HG03280 (cell line): Measurements from ENCODE around the gene BMPER.

Experiments
- ATAC-seq: cut with Tn5 transposase; IDR thresholded peaks from one replicate; pipeline ENCODE4 v1.9.1; 2021; ENCODE audit warnings: mild to moderate bottlenecking, moderate library complexity; ENCODE audit not compliant: unreplicated experiment

BMPER gene

GRCh38 chr7:34086064-34086463 lies 180.7 kb downstream of the BMPER start:
- no peak for ATAC-seq

GRCh38 chr7:34086981-34087380 lies 181.6 kb downstream of the BMPER start:
- ATAC-seq, result no peak

- no peak for ATAC-seq
Observed at GRCh38 chr7:34087892-34088891, 182.9 kb downstream of the BMPER start.

- no peak for ATAC-seq
Observed at GRCh38 chr7:34090816-34091215, 185.5 kb downstream of the BMPER start.

GRCh38 chr7:34091321-34091917 lies 186.1 kb downstream of the BMPER start:
- ATAC-seq, result no peak

GRCh38 chr7:34093276-34093675 lies 187.9 kb downstream of the BMPER start:
- ATAC-seq, result no peak

- no peak for ATAC-seq
Observed at GRCh38 chr7:34096198-34096651, 190.9 kb downstream of the BMPER start.

GRCh38 chr7:34096777-34097176 lies 191.4 kb downstream of the BMPER start:
- ATAC-seq, result no peak

GRCh38 chr7:34100661-34101060 lies 195.3 kb downstream of the BMPER start:
- no peak for ATAC-seq

- no peak for ATAC-seq
Observed at GRCh38 chr7:34104115-34104514, 198.8 kb downstream of the BMPER start.

- ATAC-seq, result no peak
Observed at GRCh38 chr7:34104992-34105391, 199.7 kb downstream of the BMPER start.

GRCh38 chr7:34107276-34107675 lies 201.9 kb downstream of the BMPER start:
- ATAC-seq, result no peak

GRCh38 chr7:34108165-34108564 lies 202.8 kb downstream of the BMPER start:
- no peak for ATAC-seq

- no peak for ATAC-seq
Observed at GRCh38 chr7:34109936-34110780, 204.8 kb downstream of the BMPER start.

GRCh38 chr7:34111031-34111430 lies 205.7 kb downstream of the BMPER start:
- no peak for ATAC-seq

- no peak for ATAC-seq
Observed at GRCh38 chr7:34115503-34115902, 210.2 kb downstream of the BMPER start.

- no peak for ATAC-seq
Observed at GRCh38 chr7:34117573-34117972, 212.2 kb downstream of the BMPER start.

- no peak for ATAC-seq
Observed at GRCh38 chr7:34121366-34121765, 216.0 kb downstream of the BMPER start.

- no peak for ATAC-seq
Observed at GRCh38 chr7:34123316-34123715, 218.0 kb downstream of the BMPER start.

- ATAC-seq, result no peak
Observed at GRCh38 chr7:34124765-34125164, 219.4 kb downstream of the BMPER start.

- no peak for ATAC-seq
Observed at GRCh38 chr7:34128762-34129161, 223.4 kb downstream of the BMPER start.
